A549 (cell line): ENCODE data around the gene KBTBD8. TPM values are rescaled to one million over a fixed set of nuclear protein-coding genes. Genes with fewer than 3 reads are reported as not detected.

ENCODE experiments used
- ATAC-seq, 2 experiments: fragments of 200-7000 bp in 1 of 2; fragments of >200 bp in 1 of 2; cut with Nextera tagmentation in 1 of 2; cut with Tn5 transposase in 1 of 2; 3 replicates each; pipeline versions ENCODE4 v1.8.0 to v1.9.1; 2018 to 2020; ENCODE audit warnings: mild to moderate bottlenecking in 1 of 2, moderate library complexity in 1 of 2
- CTCF ChIA-PET: fragments of 300-600 bp; sonication (Branson Sonifier 250); formaldehyde crosslinking; extraction: SDS; loops from one replicate; lab custom pipeline; 2021; ENCODE audit warnings: antibody characterized with exemption, inconsistent platforms; lab: Yijun Ruan, JAX
- POLR2A ChIA-PET: fragments of 350-600 bp; formaldehyde crosslinking; extraction: SDS; loops from one replicate; lab custom pipeline; 2021; ENCODE audit warnings: antibody characterized with exemption, inconsistent platforms; lab: Yijun Ruan, JAX
- DNase-seq, 2 experiments: peaks; one replicate each; pipeline versions ENCODE4 v3.0.0 to v3.0.0-alpha.2; 2011 to 2016; ENCODE audit warnings: low read depth in 1 of 2, low spot score in 1 of 2
- FAIRE-seq: peaks from 2 replicates; lab custom pipeline; 2011; peaks lifted over from hg19 to GRCh38; lab: Jason Lieb, UNC
- H3K27ac ChIP-seq, 2 experiments: fragments of >200 bp; sonication (Bioruptor Twin); formaldehyde crosslinking; 3 replicates each; pipeline ENCODE4 v1.5.1; 2016 to 2017
- H3K4me1 ChIP-seq: fragments of >200 bp; sonication (Bioruptor Twin); formaldehyde crosslinking; 3 replicates; pipeline ENCODE4 v1.6.1; 2016
- H3K4me2 ChIP-seq: fragments of >200 bp; sonication (Bioruptor Twin); formaldehyde crosslinking; 3 replicates; pipeline ENCODE4 v1.6.1; 2016
- H3K4me3 ChIP-seq: fragments of >200 bp; sonication (Bioruptor Twin); formaldehyde crosslinking; 3 replicates; pipeline ENCODE4 v1.5.1; 2016
- H3K9me3 ChIP-seq: fragments of >200 bp; sonication (Bioruptor Twin); formaldehyde crosslinking; 3 replicates; pipeline ENCODE4 v1.6.1; 2016
- CBX8 ChIP-seq: fragments of 200-600 bp; sonication (generic); IDR thresholded peaks from 2 replicates; pipeline ENCODE4 v1.6.1; 2016
- CEBPB ChIP-seq, 2 experiments: fragments of >200 bp in 1 of 2; sonication (Bioruptor Twin) in 1 of 2; formaldehyde crosslinking in 1 of 2; IDR thresholded peaks; 2 replicates each; pipeline ENCODE4 v1.6.1; 2012 to 2016
- CHD2 ChIP-seq: fragments of 150-350 bp; IDR thresholded peaks from 2 replicates; pipeline ENCODE4 v1.6.1; 2014; ENCODE audit warnings: low read length; ENCODE audit not compliant: partially characterized antibody
- EP300 ChIP-seq, 2 experiments: fragments of >200 bp; sonication (Bioruptor Twin); formaldehyde crosslinking; IDR thresholded peaks; 2 replicates in 1 of 2; 3 replicates in 1 of 2; pipeline ENCODE4 v1.6.1; 2016 to 2017
- FOXS1 ChIP-seq: fragments of 250-450 bp; sonication (Bioruptor Pico); IDR thresholded peaks from 2 replicates; pipeline ENCODE4 v1.5.0; 2020; ENCODE audit warnings: mild to moderate bottlenecking, moderate library complexity
- GATA3 ChIP-seq: IDR thresholded peaks from 2 replicates; pipeline ENCODE4 v1.6.1; 2012; ENCODE audit warnings: borderline replicate concordance
- HDAC2 ChIP-seq: fragments of 200-600 bp; sonication (generic); IDR thresholded peaks from 2 replicates; pipeline ENCODE4 v1.6.1; 2016
- HEYL ChIP-seq: fragments of 250-450 bp; sonication (Bioruptor Pico); IDR thresholded peaks from 2 replicates; pipeline ENCODE4 v1.8.0; 2021; ENCODE audit warnings: mild to moderate bottlenecking, moderate library complexity
- HOXA7 ChIP-seq: fragments of 250-450 bp; sonication (Bioruptor Pico); IDR thresholded peaks from 2 replicates; pipeline ENCODE4 v1.5.0; 2020; ENCODE audit warnings: mild to moderate bottlenecking, moderate library complexity
- JUNB ChIP-seq: fragments of >200 bp; sonication (Bioruptor Twin); formaldehyde crosslinking; IDR thresholded peaks from 2 replicates; pipeline ENCODE4 v1.6.1; 2016
- KDM1A ChIP-seq: fragments of 200-600 bp; sonication (generic); IDR thresholded peaks from 2 replicates; pipeline ENCODE4 v1.6.1; 2016; ENCODE audit warnings: low read depth, mild to moderate bottlenecking
- KDM5A ChIP-seq: fragments of 200-600 bp; sonication (generic); IDR thresholded peaks from 2 replicates; pipeline ENCODE4 v1.6.1; 2016; ENCODE audit warnings: antibody characterized with exemption, mild to moderate bottlenecking
- MAFK ChIP-seq: fragments of 450-650 bp; IDR thresholded peaks from 2 replicates; pipeline ENCODE4 v1.6.1; 2014; ENCODE audit not compliant: partially characterized antibody
- MAX ChIP-seq: IDR thresholded peaks from 2 replicates; pipeline ENCODE4 v1.6.1; 2012
- MYC ChIP-seq: IDR thresholded peaks from 2 replicates; pipeline ENCODE4 v1.6.1; 2012; ENCODE audit warnings: mild to moderate bottlenecking, inconsistent platforms, low read length, improper control_type of control experiment, borderline replicate concordance
- NPAS2 ChIP-seq: fragments of 250-450 bp; sonication (Bioruptor Pico); IDR thresholded peaks from 2 replicates; pipeline ENCODE4 v1.8.0; 2022; ENCODE audit warnings: mild to moderate bottlenecking, moderate library complexity, borderline replicate concordance
- RCOR1 ChIP-seq: fragments of 150-350 bp; IDR thresholded peaks from 2 replicates; pipeline ENCODE4 v1.6.1; 2014; ENCODE audit warnings: antibody characterized with exemption, low read length, low read depth
- RFX5 ChIP-seq: fragments of 450-650 bp; IDR thresholded peaks from 2 replicates; pipeline ENCODE4 v1.7.1; 2014; ENCODE audit warnings: antibody characterized with exemption, mild to moderate bottlenecking, moderate library complexity
- SMC3 ChIP-seq: fragments of >200 bp; sonication (Bioruptor Twin); formaldehyde crosslinking; IDR thresholded peaks from 3 replicates; pipeline ENCODE4 v1.6.1; 2018; ENCODE audit warnings: inconsistent platforms
- SREBF2 ChIP-seq: fragments of 450-650 bp; IDR thresholded peaks from 2 replicates; pipeline ENCODE4 v1.6.1; 2014; ENCODE audit warnings: mild to moderate bottlenecking, moderate library complexity
- TFCP2L1 ChIP-seq: fragments of 250-450 bp; sonication (Bioruptor Pico); IDR thresholded peaks from 2 replicates; pipeline ENCODE4 v1.5.0; 2021; ENCODE audit warnings: mild to moderate bottlenecking
- ZC3H11A ChIP-seq: fragments of 450-650 bp; IDR thresholded peaks from 2 replicates; pipeline ENCODE4 v1.6.1; 2014; ENCODE audit warnings: antibody characterized with exemption, mild to moderate bottlenecking
- ZFP36 ChIP-seq: fragments of 450-650 bp; IDR thresholded peaks from 2 replicates; pipeline ENCODE4 v1.6.1; 2014; ENCODE audit warnings: borderline replicate concordance; ENCODE audit not compliant: partially characterized antibody
- WGBS: methylation state at CpG from one replicate; pipeline ENCODE4 v1.1.6; 2017; ENCODE audit errors: missing lambda C conversion rate; 5-methylcytosine and 5-hydroxymethylcytosine counted together
- polyA plus RNA-seq, 4 experiments: library from polyadenylated mRNA; depleted of rRNA in 3 of 4; stranded (reverse); fragments of >200 nt; fragmentation: RNase III in 1 of 4; extraction: RNeasy Plus Mini Kit Qiagen cat#74134 plus additional on column Dnase treatment in 1 of 4; gene quantifications; 2 replicates in 3 of 4; 3 replicates in 1 of 4; pipeline ENCODE4 v1.2.3, GENCODE V29; 2011 to 2017
- TF ChIP-seq, protein P1 (sequence below): fragments of >200 bp; sonication (Bioruptor Twin); formaldehyde crosslinking; IDR thresholded peaks from 3 replicates; pipeline ENCODE4 v1.5.1; 2016
- TF ChIP-seq, protein P2 (sequence below): fragments of 150-350 bp; IDR thresholded peaks from 2 replicates; pipeline ENCODE4 v1.6.1; 2014; ENCODE audit warnings: low read depth, mild to moderate bottlenecking, low read length
- TF ChIP-seq, protein P3 (sequence below): fragments of 250-450 bp; sonication (Bioruptor Pico); IDR thresholded peaks from 2 replicates; pipeline ENCODE4 v1.5.0; 2020; ENCODE audit warnings: low read depth, mild to moderate bottlenecking, moderate library complexity
- TF ChIP-seq, protein P4 (sequence below): fragments of >200 bp; sonication (Bioruptor Twin); formaldehyde crosslinking; IDR thresholded peaks from 3 replicates; pipeline ENCODE4 v1.6.1; 2016

Gene KBTBD8
- polyA plus RNA-seq, 2 of the 4 experiments (the other 2 are of a cell fraction) = 0.61 to 1.0 TPM

DNA sequence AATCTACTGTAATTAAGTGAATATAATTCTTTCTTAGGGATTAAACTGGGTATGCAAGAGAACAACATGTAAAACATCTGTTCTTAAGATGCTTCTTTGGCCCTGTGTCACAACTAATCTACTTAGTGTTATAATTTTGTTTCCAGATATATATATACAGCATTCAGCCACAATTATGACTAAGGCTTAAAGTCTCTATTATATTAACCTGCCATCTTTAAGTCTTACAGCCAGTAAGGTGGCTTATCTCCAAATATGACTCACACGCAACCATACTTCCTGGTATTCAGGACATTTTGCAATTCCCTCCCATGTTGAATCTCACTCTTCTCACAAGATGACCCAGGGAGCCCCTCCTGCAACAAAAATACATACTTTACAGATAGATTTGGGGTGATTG, 6.6 kb upstream of the KBTBD8 start:
- Histone ChIP-seq H3K4me2 (no peak overlapping the region), H3K27ac (no peak overlapping the region), H3K4me1 (no peaks in the 10 kb centered on the region), H3K4me3 (no peak overlapping the region)
- 71% methylated on average over 1 of the region's 1 CpG for WGBS
- POLR2A ChIA-PET = no interaction called here
- TF ChIP-seq EP300 (IDR thresholded peaks at IDR 0.05) (no peak), KDM5A (no peak), NPAS2 (CRISPR knock-in tag) (no peak), MYC (no peak)
- TF ChIP-seq, all 56 proteins: peak for 0
- CTCF ChIA-PET = interaction anchor here (0.7 to 3.7 kb wide), 2 partner anchors 19 to 35 kb away, joined by 3 to 28 read pairs; no protein-coding TSS in a partner anchor
- DNase-seq (peak in 1 of 2 experiments; percentile 17), FAIRE-seq (no peak), ATAC-seq (no peak)
- no peaks in the 10 kb centered on the region for H3K9me3 ChIP-seq

GRCh38 chr3:66993082-66993481, 5.0 kb upstream of the KBTBD8 start:
- Histone ChIP-seq H3K9me3 (no peaks in the 10 kb centered on the region), H3K4me2 (no peak overlapping the region), H3K4me3 (no peak overlapping the region), H3K4me1 (0 out of 3 replicates have a peak, but pooled peaks cover 3% of the 10 kb centered on the region), H3K27ac (no peak overlapping the region)
- CTCF ChIA-PET = no interaction called here
- no peak for ATAC-seq
- 23% methylated on average over 3 of the region's 3 CpGs for WGBS
- no peak for TF ChIP-seq GATA3
- no peak for TF ChIP-seq CHD2
- TF ChIP-seq CBX8 = no peak
- no peak for TF ChIP-seq MAFK
- no peak for TF ChIP-seq RCOR1
- TF ChIP-seq KDM1A = no peak
- no peak for TF ChIP-seq CEBPB (IDR thresholded peaks at IDR 0.05)
- TF ChIP-seq, protein P1, sequence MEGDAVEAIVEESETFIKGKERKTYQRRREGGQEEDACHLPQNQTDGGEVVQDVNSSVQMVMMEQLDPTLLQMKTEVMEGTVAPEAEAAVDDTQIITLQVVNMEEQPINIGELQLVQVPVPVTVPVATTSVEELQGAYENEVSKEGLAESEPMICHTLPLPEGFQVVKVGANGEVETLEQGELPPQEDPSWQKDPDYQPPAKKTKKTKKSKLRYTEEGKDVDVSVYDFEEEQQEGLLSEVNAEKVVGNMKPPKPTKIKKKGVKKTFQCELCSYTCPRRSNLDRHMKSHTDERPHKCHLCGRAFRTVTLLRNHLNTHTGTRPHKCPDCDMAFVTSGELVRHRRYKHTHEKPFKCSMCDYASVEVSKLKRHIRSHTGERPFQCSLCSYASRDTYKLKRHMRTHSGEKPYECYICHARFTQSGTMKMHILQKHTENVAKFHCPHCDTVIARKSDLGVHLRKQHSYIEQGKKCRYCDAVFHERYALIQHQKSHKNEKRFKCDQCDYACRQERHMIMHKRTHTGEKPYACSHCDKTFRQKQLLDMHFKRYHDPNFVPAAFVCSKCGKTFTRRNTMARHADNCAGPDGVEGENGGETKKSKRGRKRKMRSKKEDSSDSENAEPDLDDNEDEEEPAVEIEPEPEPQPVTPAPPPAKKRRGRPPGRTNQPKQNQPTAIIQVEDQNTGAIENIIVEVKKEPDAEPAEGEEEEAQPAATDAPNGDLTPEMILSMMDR = no peak
- no peak for TF ChIP-seq HEYL
- no peak for TF ChIP-seq HOXA7 (CRISPR knock-in tag)
- no peak for TF ChIP-seq EP300 (IDR thresholded peaks at IDR 0.05)
- TF ChIP-seq NPAS2 (CRISPR knock-in tag) = no peak
- TF ChIP-seq ZFP36 = no peak
- TF ChIP-seq FOXS1 = no peak
- DNase-seq = peak in 1 of 2 experiments; percentile 24
- POLR2A ChIA-PET = no interaction called here
- no peak for FAIRE-seq

GRCh38 chr3:66994588-66994987, 3.5 kb upstream of the KBTBD8 start:
- FAIRE-seq = no peak
- no peak for ATAC-seq
- 0% methylated on average over 1 of the region's 1 CpG for WGBS

GRCh38 chr3:66996696-66997095, 1.4 kb upstream of the KBTBD8 start:
- DNase-seq = no peak
- Histone ChIP-seq H3K4me1 (0 out of 3 replicates have a peak, but pooled peaks cover 7% of the 10 kb centered on the region), H3K27ac (no peak overlapping the region)
- POLR2A ChIA-PET = no interaction called here
- TF ChIP-seq, protein P2, sequence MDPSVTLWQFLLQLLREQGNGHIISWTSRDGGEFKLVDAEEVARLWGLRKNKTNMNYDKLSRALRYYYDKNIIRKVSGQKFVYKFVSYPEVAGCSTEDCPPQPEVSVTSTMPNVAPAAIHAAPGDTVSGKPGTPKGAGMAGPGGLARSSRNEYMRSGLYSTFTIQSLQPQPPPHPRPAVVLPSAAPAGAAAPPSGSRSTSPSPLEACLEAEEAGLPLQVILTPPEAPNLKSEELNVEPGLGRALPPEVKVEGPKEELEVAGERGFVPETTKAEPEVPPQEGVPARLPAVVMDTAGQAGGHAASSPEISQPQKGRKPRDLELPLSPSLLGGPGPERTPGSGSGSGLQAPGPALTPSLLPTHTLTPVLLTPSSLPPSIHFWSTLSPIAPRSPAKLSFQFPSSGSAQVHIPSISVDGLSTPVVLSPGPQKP = no peak
- TF ChIP-seq ZC3H11A = no peak
- TF ChIP-seq, protein P3, sequence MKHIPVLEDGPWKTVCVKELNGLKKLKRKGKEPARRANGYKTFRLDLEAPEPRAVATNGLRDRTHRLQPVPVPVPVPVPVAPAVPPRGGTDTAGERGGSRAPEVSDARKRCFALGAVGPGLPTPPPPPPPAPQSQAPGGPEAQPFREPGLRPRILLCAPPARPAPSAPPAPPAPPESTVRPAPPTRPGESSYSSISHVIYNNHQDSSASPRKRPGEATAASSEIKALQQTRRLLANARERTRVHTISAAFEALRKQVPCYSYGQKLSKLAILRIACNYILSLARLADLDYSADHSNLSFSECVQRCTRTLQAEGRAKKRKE (CRISPR knock-in tag) = no peak
- TF ChIP-seq, protein P4, sequence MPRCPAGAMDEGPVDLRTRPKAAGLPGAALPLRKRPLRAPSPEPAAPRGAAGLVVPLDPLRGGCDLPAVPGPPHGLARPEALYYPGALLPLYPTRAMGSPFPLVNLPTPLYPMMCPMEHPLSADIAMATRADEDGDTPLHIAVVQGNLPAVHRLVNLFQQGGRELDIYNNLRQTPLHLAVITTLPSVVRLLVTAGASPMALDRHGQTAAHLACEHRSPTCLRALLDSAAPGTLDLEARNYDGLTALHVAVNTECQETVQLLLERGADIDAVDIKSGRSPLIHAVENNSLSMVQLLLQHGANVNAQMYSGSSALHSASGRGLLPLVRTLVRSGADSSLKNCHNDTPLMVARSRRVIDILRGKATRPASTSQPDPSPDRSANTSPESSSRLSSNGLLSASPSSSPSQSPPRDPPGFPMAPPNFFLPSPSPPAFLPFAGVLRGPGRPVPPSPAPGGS = no peak
- no peak for TF ChIP-seq MAX
- TF ChIP-seq HDAC2 = no peak
- no peak for TF ChIP-seq MYC
- TF ChIP-seq SREBF2 = no peak
- TF ChIP-seq JUNB = no peak
- no peak for TF ChIP-seq SMC3
- TF ChIP-seq, all 56 proteins: peak for 0
- ATAC-seq (no peak), FAIRE-seq (no peak)
- H3K4me2 ChIP-seq = no peak overlapping the region
- H3K9me3 ChIP-seq = no peaks in the 10 kb centered on the region
- WGBS = 9% methylated on average over 4 of the region's 4 CpGs
- CTCF ChIA-PET = no interaction called here
- H3K4me3 ChIP-seq = no peak overlapping the region

More at GRCh38 chr3:66994588-66994987, 3.5 kb upstream of the KBTBD8 start:
- H3K27ac ChIP-seq = no peak overlapping the region
- H3K4me1 ChIP-seq = 0 out of 3 replicates have a peak, but pooled peaks cover 7% of the 10 kb centered on the region
- H3K9me3 ChIP-seq = no peaks in the 10 kb centered on the region
- H3K4me2 ChIP-seq = no peak overlapping the region
- ChIA-PET CTCF (interaction anchor here (2.1 kb wide), 1 partner anchor 56 kb away, joined by 8 read pairs; no protein-coding TSS in a partner anchor), POLR2A (no interaction called here)
- H3K4me3 ChIP-seq = no peak overlapping the region
- TF ChIP-seq JUNB = no peak
- no peak for TF ChIP-seq RFX5
- TF ChIP-seq TFCP2L1 = no peak
- TF ChIP-seq, all 56 proteins: peak for 0
- no peak for DNase-seq
